ENCODE measurements around the gene ADNP2.

The ADNP2 gene

GRCh38 chr18:80108739-80109675 is at the start of gene ADNP2:
Gene ADNP2, plus strand, starts transcription at chr18:80109262. Its CDS starts 8,281 bp downstream, at chr18:80117543.
- peak within 1 kb of the TSS; percentile 93 for H3K4me3 ChIP-seq (ENCODE audit: low read length)
- TF ChIP-seq ZNF274 (IDR thresholded peaks at IDR 0.05; ENCODE audit: low read depth, low read length) = no peak

- TF ChIP-seq ZNF274 (IDR thresholded peaks at IDR 0.05; ENCODE audit: low read depth, low read length) = no peak
- H3K4me3 ChIP-seq (ENCODE audit: low read length) = no peak overlapping the region
Observed at GRCh38 chr18:80059945-80060344, 49.1 kb upstream of the ADNP2 start.

GRCh38 chr18:80065705-80066104 is 43.4 kb upstream of the ADNP2 start:
- no peak for TF ChIP-seq ZNF274 (IDR thresholded peaks at IDR 0.05; ENCODE audit: low read depth, low read length)
- H3K4me3 ChIP-seq (ENCODE audit: low read length) = no peak overlapping the region

GRCh38 chr18:80067321-80067720 is 41.7 kb upstream of the ADNP2 start:
- TF ChIP-seq ZNF274 (IDR thresholded peaks at IDR 0.05; ENCODE audit: low read depth, low read length) = no peak

GRCh38 chr18:80067897-80068296 is 41.2 kb upstream of the ADNP2 start:
- TF ChIP-seq ZNF274 (IDR thresholded peaks at IDR 0.05; ENCODE audit: low read depth, low read length) = no peak
- no peak overlapping the region for H3K4me3 ChIP-seq (ENCODE audit: low read length)

More at GRCh38 chr18:80067321-80067720, 41.7 kb upstream of the ADNP2 start:
- no peak overlapping the region for H3K4me3 ChIP-seq (ENCODE audit: low read length)

GRCh38 chr18:80068571-80069272 is 40.3 kb upstream of the ADNP2 start:
- no peak for TF ChIP-seq ZNF274 (IDR thresholded peaks at IDR 0.05; ENCODE audit: low read depth, low read length)
- no peak overlapping the region for H3K4me3 ChIP-seq (ENCODE audit: low read length)

GRCh38 chr18:80070825-80071224 is 38.2 kb upstream of the ADNP2 start:
- H3K4me3 ChIP-seq (ENCODE audit: low read length) = no peak overlapping the region
- TF ChIP-seq ZNF274 (IDR thresholded peaks at IDR 0.05; ENCODE audit: low read depth, low read length) = no peak

GRCh38 chr18:80074183-80074582 is 34.9 kb upstream of the ADNP2 start:
- TF ChIP-seq ZNF274 (IDR thresholded peaks at IDR 0.05; ENCODE audit: low read depth, low read length) = no peak

GRCh38 chr18:80074697-80075096 is 34.4 kb upstream of the ADNP2 start:
- TF ChIP-seq ZNF274 (IDR thresholded peaks at IDR 0.05; ENCODE audit: low read depth, low read length) = no peak
- no peak overlapping the region for H3K4me3 ChIP-seq (ENCODE audit: low read length)

More at GRCh38 chr18:80074183-80074582, 34.9 kb upstream of the ADNP2 start:
- no peak overlapping the region for H3K4me3 ChIP-seq (ENCODE audit: low read length)

GRCh38 chr18:80075940-80076339 is 33.1 kb upstream of the ADNP2 start:
- no peak overlapping the region for H3K4me3 ChIP-seq (ENCODE audit: low read length)
- no peak for TF ChIP-seq ZNF274 (IDR thresholded peaks at IDR 0.05; ENCODE audit: low read depth, low read length)

GRCh38 chr18:80076379-80076778 is 32.7 kb upstream of the ADNP2 start:
- no peak for TF ChIP-seq ZNF274 (IDR thresholded peaks at IDR 0.05; ENCODE audit: low read depth, low read length)

GRCh38 chr18:80077873-80078272 is 31.2 kb upstream of the ADNP2 start:
- H3K4me3 ChIP-seq (ENCODE audit: low read length) = no peak overlapping the region
- TF ChIP-seq ZNF274 (IDR thresholded peaks at IDR 0.05; ENCODE audit: low read depth, low read length) = no peak

More at GRCh38 chr18:80076379-80076778, 32.7 kb upstream of the ADNP2 start:
- H3K4me3 ChIP-seq (ENCODE audit: low read length) = no peak overlapping the region

GRCh38 chr18:80086281-80086680 is 22.8 kb upstream of the ADNP2 start:
- no peak overlapping the region for H3K4me3 ChIP-seq (ENCODE audit: low read length)
- no peak for TF ChIP-seq ZNF274 (IDR thresholded peaks at IDR 0.05; ENCODE audit: low read depth, low read length)

GRCh38 chr18:80088036-80088435 is 21.0 kb upstream of the ADNP2 start:
- no peak for TF ChIP-seq ZNF274 (IDR thresholded peaks at IDR 0.05; ENCODE audit: low read depth, low read length)
- no peak overlapping the region for H3K4me3 ChIP-seq (ENCODE audit: low read length)

- H3K4me3 ChIP-seq (ENCODE audit: low read length) = no peak overlapping the region
- TF ChIP-seq ZNF274 (IDR thresholded peaks at IDR 0.05; ENCODE audit: low read depth, low read length) = no peak
Observed at GRCh38 chr18:80088823-80089222, 20.2 kb upstream of the ADNP2 start.

All from GM08714 (cell line).